ENCODE measurements around the gene MAP3K10.

DNA sequence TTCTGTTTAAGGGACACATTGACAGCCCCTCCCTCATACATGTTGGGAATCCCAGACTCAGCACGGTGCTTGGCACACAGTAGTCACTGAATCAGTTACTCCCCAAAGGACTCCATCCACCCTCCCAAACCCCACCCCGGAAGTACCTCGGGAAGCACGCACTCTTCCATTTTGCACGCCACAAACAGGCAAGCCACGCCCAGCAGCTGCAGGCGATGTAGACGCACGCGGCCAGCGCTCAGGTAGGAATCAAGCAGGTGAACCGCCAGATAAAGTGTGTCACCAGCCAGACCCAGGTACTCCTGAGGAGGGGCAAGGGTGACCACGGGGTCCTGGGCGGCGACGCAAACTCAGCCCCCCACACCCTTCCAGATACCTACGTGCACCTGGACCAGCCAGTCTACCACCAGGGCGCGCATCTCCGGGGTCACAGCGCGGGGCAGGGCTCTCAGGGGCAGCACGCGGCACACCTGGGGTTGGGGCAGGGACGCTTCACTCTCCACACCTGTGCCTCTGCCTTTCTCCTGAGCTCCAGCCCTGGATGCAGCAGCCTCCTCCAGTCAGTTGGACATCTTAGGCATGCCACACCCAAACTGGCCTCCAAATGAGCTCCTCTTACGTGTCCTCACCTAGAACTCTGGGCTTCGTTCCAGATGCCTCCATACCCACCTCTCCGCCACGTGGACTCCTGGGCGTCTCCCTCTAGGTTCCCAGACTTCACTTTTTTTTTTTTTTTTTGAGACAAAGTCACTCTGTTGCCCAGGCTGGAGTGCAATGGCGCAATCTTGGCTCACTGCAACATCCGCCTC, 33.3 kb downstream of the MAP3K10 start:
- TF ChIP-seq, protein P1, sequence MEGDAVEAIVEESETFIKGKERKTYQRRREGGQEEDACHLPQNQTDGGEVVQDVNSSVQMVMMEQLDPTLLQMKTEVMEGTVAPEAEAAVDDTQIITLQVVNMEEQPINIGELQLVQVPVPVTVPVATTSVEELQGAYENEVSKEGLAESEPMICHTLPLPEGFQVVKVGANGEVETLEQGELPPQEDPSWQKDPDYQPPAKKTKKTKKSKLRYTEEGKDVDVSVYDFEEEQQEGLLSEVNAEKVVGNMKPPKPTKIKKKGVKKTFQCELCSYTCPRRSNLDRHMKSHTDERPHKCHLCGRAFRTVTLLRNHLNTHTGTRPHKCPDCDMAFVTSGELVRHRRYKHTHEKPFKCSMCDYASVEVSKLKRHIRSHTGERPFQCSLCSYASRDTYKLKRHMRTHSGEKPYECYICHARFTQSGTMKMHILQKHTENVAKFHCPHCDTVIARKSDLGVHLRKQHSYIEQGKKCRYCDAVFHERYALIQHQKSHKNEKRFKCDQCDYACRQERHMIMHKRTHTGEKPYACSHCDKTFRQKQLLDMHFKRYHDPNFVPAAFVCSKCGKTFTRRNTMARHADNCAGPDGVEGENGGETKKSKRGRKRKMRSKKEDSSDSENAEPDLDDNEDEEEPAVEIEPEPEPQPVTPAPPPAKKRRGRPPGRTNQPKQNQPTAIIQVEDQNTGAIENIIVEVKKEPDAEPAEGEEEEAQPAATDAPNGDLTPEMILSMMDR (IDR thresholded peaks at IDR 0.05), result no peak
- TF ChIP-seq POLR2A (IDR thresholded peaks at IDR 0.05), result no peak

Data from body of pancreas (tissue), 4 donors.